Lower lobe of right lung (tissue), 2 donors: ENCODE results near the gene CCL1. TPM values are rescaled to one million over a fixed set of nuclear protein-coding genes. Genes with fewer than 3 reads are reported as not detected.

ENCODE experiments used
- ATAC-seq, 2 donors: fragments of 200-7000 bp; cut with Tn5 transposase; one replicate each; pipeline ENCODE4 v1.9.1; 2020 to 2022; ENCODE audit warnings: mild to moderate bottlenecking in 2 of 2, moderate library complexity in 2 of 2
- DNase-seq: peaks from one replicate; pipeline ENCODE4 v3.0.0-alpha.2; 2020
- H3K27ac ChIP-seq: fragments of 200-600 bp; one replicate; pipeline ENCODE4 v1.8.0; 2022
- H3K27me3 ChIP-seq: fragments of 200-600 bp; one replicate; pipeline ENCODE4 v1.8.0; 2022; ENCODE audit warnings: low read depth
- H3K36me3 ChIP-seq: fragments of 200-600 bp; one replicate; pipeline ENCODE4 v1.8.0; 2022; ENCODE audit warnings: mild to moderate bottlenecking
- H3K4me1 ChIP-seq: fragments of 200-600 bp; one replicate; pipeline ENCODE4 v1.8.0; 2022
- H3K4me3 ChIP-seq: fragments of 200-600 bp; one replicate; pipeline ENCODE4 v1.8.0; 2022; ENCODE audit warnings: mild to moderate bottlenecking
- H3K9me3 ChIP-seq: fragments of 200-600 bp; one replicate; pipeline ENCODE4 v1.8.0; 2022
- CTCF ChIP-seq: fragments of 200-600 bp; IDR thresholded peaks from one replicate; pipeline ENCODE4 v1.8.0; 2022; ENCODE audit warnings: antibody characterized with exemption, mild to moderate bottlenecking
- intact Hi-C: fragments of 100-400 bp; cut with DNase I; formaldehyde crosslinking; loops from one replicate; pipeline ENCODE4 v1.11.0; 2022
- total RNA-seq: library from RNA; stranded (reverse); fragmentation: NEBNext Ultra II Directional; extraction: Animal tissue kit (Norgen Biotek cat#: 25700); gene quantifications from one replicate; pipeline ENCODE4 v1.2.1, GENCODE V29; 2021
- donor health status: DM: no; HTN: yes; CAD: no; lungs with severe emphysema.

The CCL1 gene
- total RNA-seq, 1 donor from 2014 or later: not detected

DNA sequence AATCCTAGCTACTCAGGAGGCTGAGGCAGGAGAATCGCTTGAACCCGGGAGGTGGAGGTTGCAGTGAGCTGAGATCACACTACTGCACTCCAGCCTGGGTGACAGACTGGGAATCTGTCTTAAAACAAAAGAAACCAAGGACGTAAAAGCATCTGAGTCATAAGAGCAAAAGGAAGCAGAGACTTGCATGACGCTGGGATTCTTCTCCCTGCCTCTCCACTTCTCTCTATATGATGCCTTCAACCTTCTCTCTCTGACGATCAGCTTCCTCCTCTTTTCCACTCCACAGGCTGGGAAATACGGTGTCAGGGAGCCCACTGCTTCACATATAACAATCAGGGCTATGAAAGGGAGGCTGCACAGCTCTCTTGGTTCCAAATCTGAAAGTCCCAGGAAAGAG, 43.2 kb upstream of the CCL1 start:
- Histone ChIP-seq H3K27ac (no peak overlapping the region), H3K4me1 (no peaks in the 10 kb centered on the region), H3K36me3 (no peaks in the 10 kb centered on the region), H3K4me3 (no peak overlapping the region), H3K9me3 (no peaks in the 10 kb centered on the region), H3K27me3 (peaks cover 19% of the 10 kb centered on the region)
- ATAC-seq (no peak), DNase-seq (no peak)
- intact Hi-C loops: no loop called here
- no peak for TF ChIP-seq CTCF

DNA sequence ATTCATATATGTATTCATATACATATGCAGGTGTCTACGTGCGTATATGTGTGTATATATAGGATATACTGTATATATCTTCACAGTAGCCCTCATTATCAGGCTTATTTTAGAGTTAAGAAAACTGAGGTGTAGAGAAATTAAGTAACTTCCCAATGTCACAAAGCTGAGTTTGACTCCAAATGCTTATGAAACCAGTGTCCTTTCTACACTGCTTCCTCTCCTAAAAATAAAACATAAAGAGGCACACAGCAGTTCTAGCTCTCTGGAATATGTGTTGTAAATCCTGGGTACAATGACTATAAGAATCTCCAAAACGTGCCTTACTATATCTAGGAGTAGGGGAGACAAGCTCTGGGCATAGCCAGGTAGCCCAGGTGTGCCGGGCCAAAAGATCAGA, 40.0 kb upstream of the CCL1 start:
- DNase-seq: no peak
- Histone ChIP-seq H3K9me3 (no peaks in the 10 kb centered on the region), H3K27ac (no peak overlapping the region), H3K27me3 (peaks cover 11% of the 10 kb centered on the region), H3K36me3 (no peaks in the 10 kb centered on the region), H3K4me1 (peaks cover 6% of the 10 kb centered on the region), H3K4me3 (no peak overlapping the region)
- TF ChIP-seq CTCF: no peak
- intact Hi-C loops: no loop called here
- no peak for ATAC-seq

- Histone ChIP-seq H3K9me3 (no peaks in the 10 kb centered on the region), H3K36me3 (no peaks in the 10 kb centered on the region), H3K4me1 (peaks cover 6% of the 10 kb centered on the region), H3K27me3 (peaks cover 5% of the 10 kb centered on the region), H3K27ac (no peak overlapping the region), H3K4me3 (no peak overlapping the region)
- intact Hi-C loops: no loop called here
- no peak for DNase-seq
- TF ChIP-seq CTCF: no peak
- ATAC-seq: no peak
Observed at GRCh38 chr17:34401165-34401564, 38.1 kb upstream of the CCL1 start.

GRCh38 chr17:34400301-34400931, 37.4 kb upstream of the CCL1 start:
- ATAC-seq (no peak), DNase-seq (no peak)
- no peak for TF ChIP-seq CTCF
- no peaks in the 10 kb centered on the region for H3K9me3 ChIP-seq
- intact Hi-C loops: no loop called here
- peaks cover 6% of the 10 kb centered on the region for H3K4me1 ChIP-seq
- peaks cover 5% of the 10 kb centered on the region for H3K27me3 ChIP-seq
- no peak overlapping the region for H3K4me3 ChIP-seq
- H3K36me3 ChIP-seq: no peaks in the 10 kb centered on the region
- no peak overlapping the region for H3K27ac ChIP-seq

DNA sequence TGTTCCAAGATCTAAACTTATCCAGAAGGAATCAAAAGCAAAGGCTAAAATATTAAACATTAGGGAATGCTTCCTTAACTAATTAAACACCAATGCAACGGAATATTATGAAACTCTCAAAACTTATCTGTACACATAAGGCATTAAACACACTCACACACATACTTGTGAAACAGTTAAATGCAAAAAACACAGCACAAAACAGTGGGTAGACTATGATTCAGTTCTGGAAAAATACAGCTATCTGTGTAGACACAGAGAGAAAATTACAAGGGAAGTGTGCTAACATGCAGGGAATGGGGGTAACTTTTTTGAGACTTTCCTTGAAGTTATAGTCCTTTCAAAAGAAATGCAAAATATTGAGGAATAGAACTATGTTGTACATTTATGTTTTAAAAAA, 36.7 kb upstream of the CCL1 start:
- intact Hi-C loops: no loop called here
- no peak for TF ChIP-seq CTCF
- Histone ChIP-seq H3K36me3 (no peaks in the 10 kb centered on the region), H3K4me3 (no peak overlapping the region), H3K9me3 (no peaks in the 10 kb centered on the region), H3K4me1 (peaks cover 6% of the 10 kb centered on the region), H3K27me3 (peaks cover 5% of the 10 kb centered on the region), H3K27ac (no peak overlapping the region)
- ATAC-seq (no peak), DNase-seq (no peak)
